Activated naive CD4-positive, alpha-beta T cell treated with anti-CD3 and anti-CD28 coated beads, Interleukin-2, amount 50 U/mL, for 16 hours (primary cell): ENCODE results near the gene CYP2W1.

Source experiments
- DNase-seq: peaks from one replicate; pipeline ENCODE4 v3.0.0-alpha.2; 2020

Gene CYP2W1

DNA sequence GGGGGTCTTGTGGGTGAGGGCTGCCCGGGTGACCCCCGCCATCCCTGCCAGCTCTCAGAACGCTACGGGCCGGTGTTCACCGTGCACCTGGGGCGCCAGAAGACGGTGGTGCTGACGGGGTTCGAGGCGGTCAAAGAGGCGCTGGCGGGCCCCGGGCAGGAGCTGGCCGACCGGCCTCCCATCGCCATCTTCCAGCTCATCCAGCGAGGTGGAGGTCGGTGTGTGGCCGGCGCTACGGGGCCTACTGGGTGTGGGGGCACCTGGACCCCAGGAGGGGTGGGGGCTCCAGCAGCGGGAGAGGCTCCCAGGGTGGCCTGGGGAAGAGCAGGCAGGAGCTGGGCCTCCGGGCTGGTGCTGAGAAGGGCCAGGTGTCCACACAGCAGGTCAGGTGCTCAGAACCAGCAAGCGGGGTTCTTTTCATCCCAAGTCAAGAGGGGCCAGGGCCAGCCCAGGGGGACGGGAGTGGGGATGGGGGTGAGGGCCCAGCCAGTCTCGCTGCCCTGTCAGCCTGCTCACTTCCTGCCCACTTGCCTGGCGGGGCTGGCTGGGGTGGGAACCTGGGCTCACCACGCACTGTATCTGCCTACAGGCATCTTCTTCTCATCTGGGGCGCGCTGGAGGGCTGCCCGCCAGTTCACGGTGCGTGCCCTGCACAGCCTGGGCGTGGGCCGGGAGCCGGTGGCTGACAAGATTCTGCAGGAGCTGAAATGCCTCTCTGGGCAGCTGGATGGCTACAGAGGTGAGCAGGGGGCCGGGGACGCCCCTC lies 1.6 kb downstream of the CYP2W1 start:
- DNase-seq: no peak

- no peak for DNase-seq
Measured at GRCh38 chr7:985127-985416, 2.1 kb downstream of the CYP2W1 start.

DNA sequence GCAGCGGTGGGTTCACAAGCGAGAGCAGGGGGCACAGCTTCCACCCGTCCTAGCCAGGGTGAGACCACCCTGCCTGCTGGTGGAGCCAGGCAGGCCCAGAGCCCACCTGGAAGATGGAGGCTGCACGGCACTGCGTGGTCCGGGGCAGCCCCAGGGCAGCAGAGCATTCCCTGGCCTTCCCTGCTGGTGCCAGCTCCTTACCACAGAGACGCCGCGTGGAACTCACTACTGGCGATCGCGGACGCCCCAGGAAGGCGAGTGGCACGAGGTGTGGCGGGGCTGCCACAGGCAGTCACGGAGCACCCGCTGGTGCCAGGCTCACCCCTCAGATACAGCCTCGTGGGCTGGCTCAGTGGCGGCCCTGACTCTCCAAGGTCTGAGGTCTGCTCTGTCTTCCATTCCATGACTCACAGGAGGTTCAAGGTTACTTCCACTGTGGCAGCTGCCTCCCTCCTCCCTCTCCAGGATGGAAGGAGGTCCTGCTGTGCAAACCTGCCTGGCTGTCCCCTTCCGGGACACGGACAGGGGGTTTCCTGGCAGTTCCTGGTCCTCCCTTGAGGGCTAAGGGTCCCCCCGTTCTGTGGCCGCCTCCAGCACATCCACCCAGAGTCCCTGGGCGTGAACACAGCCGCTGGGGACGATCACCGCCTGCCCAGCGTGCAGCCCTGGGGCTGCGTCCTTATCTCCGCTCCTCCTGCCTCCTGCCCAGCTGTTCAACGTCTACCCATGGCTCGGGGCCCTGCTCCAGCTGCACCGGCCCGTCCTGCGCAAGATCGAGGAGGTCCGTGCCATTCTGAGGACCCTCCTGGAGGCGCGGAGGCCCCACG lies 3.1 kb downstream of the CYP2W1 start:
- DNase-seq: no peak

- no peak for DNase-seq
Measured at GRCh38 chr7:986766-987751, 4.1 kb downstream of the CYP2W1 start.

GRCh38 chr7:987909-988308 lies 4.9 kb downstream of the CYP2W1 start:
- no peak for DNase-seq

- no peak for DNase-seq
Measured at GRCh38 chr7:988426-988911, 5.5 kb downstream of the CYP2W1 start.

- DNase-seq: no peak
Measured at GRCh38 chr7:988963-989529, 6.1 kb downstream of the CYP2W1 start.

- DNase-seq: no peak
Measured at GRCh38 chr7:990352-990932, 7.5 kb downstream of the CYP2W1 start.

DNA sequence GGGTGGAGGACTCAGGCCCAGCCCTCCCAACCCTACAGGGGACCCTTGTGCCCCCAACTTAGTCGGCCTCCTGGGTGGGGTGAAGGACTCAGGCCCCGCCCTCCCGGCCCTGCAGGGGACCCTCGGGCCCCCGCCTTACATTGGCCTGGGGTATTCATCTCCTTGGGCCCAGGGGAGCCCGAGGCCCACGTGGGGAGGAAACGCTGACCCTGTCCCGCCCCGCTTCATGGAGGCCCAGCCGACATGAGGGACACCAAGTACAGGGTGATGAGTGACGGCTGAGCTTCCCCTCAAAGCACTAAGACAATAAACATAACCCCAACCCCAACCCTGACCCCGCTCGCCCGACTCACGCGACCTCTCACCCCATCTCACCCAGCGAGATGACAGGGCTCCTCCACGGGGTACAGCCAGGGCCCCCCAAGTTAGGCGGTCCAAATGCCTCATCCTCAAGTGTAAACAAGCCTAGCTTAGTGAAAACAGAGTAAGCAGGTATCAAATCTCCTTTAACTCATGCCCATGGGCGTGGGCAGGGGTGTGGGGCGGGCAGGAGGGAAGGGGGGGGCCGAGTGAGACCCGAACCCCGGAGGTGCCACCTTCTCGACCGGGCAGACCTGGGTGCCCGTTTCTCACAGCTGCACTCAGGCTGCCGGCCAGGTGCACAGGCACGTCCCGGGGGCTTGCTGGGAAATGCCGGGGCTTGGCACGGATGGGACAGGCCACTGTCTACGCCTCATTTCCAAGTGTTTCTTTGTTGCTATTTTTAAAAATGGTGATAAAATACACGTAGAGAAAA lies 8.2 kb downstream of the CYP2W1 start:
- no peak for DNase-seq

GRCh38 chr7:991729-992656 lies 9.0 kb downstream of the CYP2W1 start:
- no peak for DNase-seq

DNA sequence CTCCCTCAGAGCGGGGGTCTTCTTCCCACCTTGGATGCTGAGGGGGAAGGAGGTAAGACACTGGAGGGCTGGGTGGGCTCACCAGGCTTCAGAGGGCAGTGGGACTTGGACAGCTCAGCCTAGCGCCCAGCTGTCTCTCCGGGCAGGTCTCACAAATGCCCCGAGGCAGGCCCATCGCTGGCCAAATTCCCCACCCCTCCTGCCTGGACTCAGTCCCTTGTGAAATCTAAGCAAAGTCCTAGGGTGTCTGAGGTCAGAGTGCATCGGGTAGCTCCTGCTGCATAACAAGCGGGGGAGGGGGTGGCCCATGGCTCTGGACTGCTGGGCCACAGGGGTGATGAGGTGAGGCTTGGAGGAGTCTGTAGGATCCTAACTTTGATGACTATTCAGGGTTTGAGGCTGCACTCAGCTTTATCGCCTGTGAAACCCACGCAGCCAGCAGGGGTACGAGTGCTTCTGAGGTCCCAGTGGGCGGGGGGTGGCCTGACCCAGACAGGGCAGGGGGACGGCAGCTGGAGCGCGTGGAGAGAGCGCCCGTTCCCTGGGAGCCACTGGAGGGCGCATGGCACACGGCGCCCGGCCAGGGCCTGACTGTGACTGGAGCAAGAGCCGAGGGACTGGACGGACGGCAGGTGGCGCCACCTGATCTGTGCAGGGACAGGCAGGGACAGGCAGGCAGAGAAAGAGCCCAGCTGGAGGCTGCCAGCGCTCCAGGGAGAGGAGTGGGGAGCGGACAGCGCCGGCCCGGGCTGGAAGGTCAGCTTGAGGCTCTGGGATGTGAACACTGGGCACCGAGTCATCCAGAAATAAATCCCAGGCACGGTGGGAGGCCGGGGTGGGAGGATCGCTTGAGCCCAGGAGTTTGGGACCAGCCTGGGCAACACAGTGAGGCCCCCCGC lies 10.0 kb downstream of the CYP2W1 start:
- DNase-seq: peak; percentile 94

DNA sequence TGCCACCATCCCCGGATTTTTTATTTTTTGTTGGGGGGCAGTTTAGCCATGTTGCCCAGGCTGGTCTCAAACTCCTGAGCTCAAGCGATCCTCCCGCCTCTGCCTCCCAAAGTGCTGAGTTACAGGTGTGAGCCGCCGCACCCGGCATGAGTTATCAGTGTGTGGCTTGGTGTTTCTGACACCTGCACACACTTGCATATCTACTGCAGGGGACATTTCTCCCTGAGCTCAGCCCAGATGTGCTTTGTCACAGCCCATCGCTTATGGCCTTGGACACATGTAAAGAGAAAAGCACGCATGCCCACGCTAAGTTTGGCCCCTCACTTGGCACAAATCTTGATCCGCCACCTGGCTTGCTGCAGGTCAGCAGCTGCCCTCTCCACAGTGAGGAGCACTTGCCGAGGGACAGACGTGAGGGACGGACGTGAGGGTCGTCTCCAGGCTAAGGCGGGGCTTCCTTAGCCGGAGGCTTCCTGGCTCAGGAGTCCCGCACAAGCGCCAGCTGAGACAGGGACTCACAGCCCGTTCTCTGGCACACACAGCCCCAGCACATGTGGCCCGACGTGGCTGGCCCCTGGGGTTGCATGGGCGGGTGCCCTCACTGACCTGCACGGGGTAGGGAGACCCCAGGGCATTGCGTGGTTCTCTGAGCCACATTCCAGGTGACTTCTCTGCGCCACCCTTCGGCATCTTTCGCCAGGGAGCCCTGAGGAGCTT lies 11.8 kb downstream of the CYP2W1 start:
- DNase-seq: no peak

DNA sequence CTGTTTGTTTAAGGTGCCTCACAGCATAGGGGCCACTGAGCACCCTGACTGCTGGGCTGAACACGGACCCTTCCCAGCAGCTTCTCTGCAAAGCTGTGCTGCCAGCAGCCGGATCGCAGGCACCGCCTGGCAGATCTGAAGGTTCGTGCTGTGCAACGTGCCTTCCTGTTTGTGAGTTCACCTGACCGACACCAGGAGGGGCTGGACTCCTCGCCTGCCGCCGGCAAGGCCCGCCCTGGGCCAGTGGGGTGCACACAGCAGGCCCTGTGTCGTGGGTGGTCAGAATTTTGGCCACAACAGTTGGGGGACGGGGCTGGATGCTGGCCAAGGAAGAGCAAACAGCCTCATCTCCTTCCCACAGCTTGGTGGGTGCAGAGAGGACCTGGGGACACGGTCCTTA lies 12.6 kb downstream of the CYP2W1 start:
- DNase-seq: no peak

DNA sequence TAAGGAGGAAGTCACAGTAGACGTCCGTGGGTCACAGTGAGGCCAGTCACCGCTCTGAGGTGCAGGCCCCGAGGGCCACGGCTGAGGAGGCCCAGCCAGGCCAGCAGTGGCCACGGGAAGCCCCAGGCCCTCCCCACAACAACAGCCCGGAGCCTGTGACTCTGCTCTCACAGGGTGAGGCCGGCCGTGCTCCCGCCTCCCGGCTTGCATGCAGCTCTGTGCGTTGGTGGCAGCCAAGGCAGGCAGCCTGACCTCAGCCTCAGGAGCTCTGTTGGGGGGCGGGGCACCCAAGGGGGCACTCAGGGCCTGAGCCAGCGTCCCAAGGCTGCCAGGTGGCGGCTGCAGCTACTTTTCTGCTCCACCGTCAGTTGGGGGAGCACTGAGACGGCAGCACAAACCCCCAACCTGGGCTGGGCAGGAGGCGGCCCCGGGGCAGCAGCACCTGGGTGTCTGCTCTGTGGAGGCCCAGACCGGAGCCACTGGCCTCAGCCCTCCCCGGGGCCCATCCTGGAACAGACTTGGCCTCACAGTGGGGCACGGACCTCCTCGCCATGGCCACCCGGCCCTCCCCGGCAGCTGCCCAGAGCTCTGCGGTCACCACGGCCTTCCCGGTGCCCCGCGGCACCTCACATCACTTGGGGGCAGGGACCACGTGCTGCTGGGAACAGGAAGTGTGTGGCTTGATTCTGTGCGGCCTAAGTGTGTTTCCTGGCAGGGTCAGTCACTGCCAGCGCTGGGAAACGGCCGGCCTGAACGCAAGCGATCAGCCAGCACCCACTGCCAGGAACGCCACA lies 13.3 kb downstream of the CYP2W1 start:
- no peak for DNase-seq

DNA sequence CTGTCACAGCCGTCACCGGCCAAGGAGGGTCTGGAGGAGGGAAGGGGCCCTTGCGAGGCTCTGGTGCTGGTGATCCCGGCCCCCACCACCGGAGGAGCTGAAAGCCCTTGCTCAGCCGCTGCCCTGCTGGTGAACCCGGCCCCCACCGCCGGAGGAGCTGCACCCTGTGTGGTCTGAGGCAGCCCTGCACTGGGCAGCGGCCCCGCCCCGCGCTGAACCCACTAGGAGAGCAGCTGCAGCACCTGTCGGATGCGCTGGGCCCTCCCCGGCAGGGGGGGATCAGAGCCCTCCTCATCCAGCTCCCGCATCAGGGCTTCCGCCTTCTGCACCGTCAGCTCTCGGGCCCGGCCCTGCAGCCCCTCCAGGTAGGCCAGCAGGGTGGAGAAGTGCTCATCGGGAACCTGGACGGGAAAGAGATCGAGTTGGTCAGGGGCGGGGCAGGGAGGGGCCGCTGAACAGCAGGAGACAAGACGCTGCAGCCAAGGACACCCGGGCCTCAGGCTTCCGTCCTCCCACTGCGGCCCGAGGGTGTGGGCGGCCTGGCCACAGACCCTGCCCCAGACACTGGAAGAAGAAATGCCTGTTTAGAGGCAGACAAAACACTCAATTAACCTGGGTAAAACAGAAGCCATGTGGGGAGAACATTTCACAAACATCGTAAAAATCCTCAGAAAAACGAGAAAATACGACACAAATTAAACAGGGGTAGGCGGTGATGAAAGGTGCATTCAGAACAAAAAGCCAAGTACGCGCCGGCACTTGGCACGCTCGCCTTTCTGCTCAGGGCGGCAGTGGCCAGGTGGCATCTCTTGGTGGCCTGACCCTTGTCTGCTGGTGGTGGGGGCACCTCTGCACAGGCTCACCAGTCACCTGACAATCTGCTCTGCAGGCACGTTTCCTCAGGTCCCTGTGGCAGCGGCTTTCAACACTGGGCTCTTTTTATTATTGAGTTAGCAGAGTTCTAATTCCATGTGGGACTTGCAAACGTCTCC lies 14.7 kb downstream of the CYP2W1 start:
- no peak for DNase-seq

DNA sequence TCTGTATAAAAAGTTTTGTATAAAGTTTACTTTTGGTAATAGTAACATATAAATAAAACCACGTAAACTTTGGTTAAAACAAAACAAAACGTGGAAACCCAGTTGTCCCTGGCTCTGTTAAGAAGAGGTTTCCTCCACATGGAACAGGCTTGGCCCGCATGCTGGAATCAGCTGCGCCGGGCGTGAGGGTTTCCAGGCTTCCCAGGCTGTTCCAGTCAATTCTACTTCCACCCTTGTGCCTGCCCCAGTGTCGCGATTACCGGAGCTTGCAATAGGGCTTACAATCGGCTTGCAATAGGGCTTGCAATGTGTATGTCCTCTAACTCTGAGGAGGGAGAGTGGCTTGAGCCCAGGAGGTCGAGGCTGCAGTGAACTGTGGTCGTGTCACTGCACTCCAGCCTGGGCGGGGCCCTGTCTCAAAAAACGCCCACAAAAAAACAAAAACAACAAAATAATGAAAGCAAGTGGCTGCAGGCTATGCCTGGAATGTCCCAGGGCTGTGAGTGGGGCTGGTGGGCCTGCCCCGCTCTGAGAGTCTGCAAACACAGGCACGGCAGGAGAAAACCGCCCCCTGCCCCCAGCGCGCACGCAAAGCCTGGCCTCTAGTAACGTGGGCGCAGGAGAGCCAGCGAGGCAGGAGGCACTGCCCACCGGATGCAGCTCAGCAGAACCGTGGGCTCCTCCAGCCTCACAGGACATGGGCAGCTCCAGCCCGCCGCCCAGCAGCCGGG lies 16.3 kb downstream of the CYP2W1 start:
- no peak for DNase-seq
